ENCODE data around the gene DIP2C. TPM values are rescaled to one million over a fixed set of nuclear protein-coding genes. Genes with fewer than 3 reads are reported as not detected.
"Not testable (repeated sequence)": the region's sequence is repeated elsewhere in the genome, so short reads cannot be mapped to it uniquely, and the experiment has no call there.

DIP2C gene
- total RNA-seq, 1 donor from 2014 or later: 16.7 TPM

GRCh38 chr10:371515-371914 is 318.0 kb downstream of the DIP2C start:
- DNase-seq: no peak

GRCh38 chr10:370449-370825 is 319.0 kb downstream of the DIP2C start:
- no peak for DNase-seq

GRCh38 chr10:369684-370448 is 319.6 kb downstream of the DIP2C start:
- no peak for DNase-seq

GRCh38 chr10:369221-369683 is 320.2 kb downstream of the DIP2C start:
- DNase-seq: no peak

GRCh38 chr10:368579-369220 is 320.8 kb downstream of the DIP2C start:
- DNase-seq: no peak

- not testable (repeated sequence) for DNase-seq
Observed at GRCh38 chr10:368107-368506, 321.4 kb downstream of the DIP2C start.

- no peak for DNase-seq
Observed at GRCh38 chr10:367636-368035, 321.8 kb downstream of the DIP2C start.

- DNase-seq: no peak
Observed at GRCh38 chr10:366186-366585, 323.3 kb downstream of the DIP2C start.

- no peak for DNase-seq
Observed at GRCh38 chr10:364267-364775, 325.1 kb downstream of the DIP2C start.

- no peak for DNase-seq
Observed at GRCh38 chr10:363152-363551, 326.3 kb downstream of the DIP2C start.

GRCh38 chr10:361203-362081 is 328.0 kb downstream of the DIP2C start:
- no peak for DNase-seq

GRCh38 chr10:360653-361052 is 328.8 kb downstream of the DIP2C start:
- DNase-seq: no peak

GRCh38 chr10:359762-360161 is 329.7 kb downstream of the DIP2C start:
- DNase-seq: no peak

- DNase-seq: no peak
Observed at GRCh38 chr10:359093-359492, 330.4 kb downstream of the DIP2C start.

- no peak for DNase-seq
Observed at GRCh38 chr10:357201-357950, 332.1 kb downstream of the DIP2C start.

- DNase-seq: no peak
Observed at GRCh38 chr10:356452-356851, 333.0 kb downstream of the DIP2C start.

- DNase-seq: no peak
Observed at GRCh38 chr10:354901-355617, 334.4 kb downstream of the DIP2C start.

GRCh38 chr10:352476-353235 is 336.8 kb downstream of the DIP2C start:
- DNase-seq: no peak

GRCh38 chr10:351770-352334 is 337.6 kb downstream of the DIP2C start:
- no peak for DNase-seq

GRCh38 chr10:350981-351501 is 338.4 kb downstream of the DIP2C start:
- DNase-seq: no peak
